GM23338 (cell line): ENCODE data around the gene C17orf50. TPM values are rescaled to one million over a fixed set of nuclear protein-coding genes. Genes with fewer than 3 reads are reported as not detected.

ENCODE experiments used
- ATAC-seq: fragments of 200-7000 bp; cut with Tn5 transposase; 3 replicates; pipeline ENCODE4 v1.9.1; 2020
- DNase-seq: peaks from one replicate; pipeline ENCODE4 v3.0.0-alpha.2; 2015; ENCODE audit warnings: low spot score
- H2AFZ ChIP-seq: fragments of 200-600 bp; sonication (generic); 2 replicates; pipeline ENCODE4 v1.8.0; 2016; ENCODE audit warnings: antibody characterized with exemption, mild to moderate bottlenecking, moderate library complexity
- H3F3A ChIP-seq: fragments of 200-600 bp; sonication (generic); replicated peaks from 2 replicates; pipeline ENCODE4 v1.8.0; 2017; ENCODE audit warnings: antibody characterized with exemption, mixed run types, low read depth
- H3K27ac ChIP-seq: fragments of 200-600 bp; sonication (generic); 2 replicates; pipeline ENCODE4 v1.6.1; 2016; ENCODE audit warnings: low read depth
- H3K27me3 ChIP-seq: fragments of 200-600 bp; sonication (generic); 2 replicates; pipeline ENCODE4 v1.8.0; 2016; ENCODE audit warnings: mild to moderate bottlenecking, mixed run types, moderate library complexity; ENCODE audit not compliant: insufficient read depth
- H3K36me3 ChIP-seq: fragments of 200-600 bp; sonication (generic); 2 replicates; pipeline ENCODE4 v1.8.0; 2016; ENCODE audit warnings: mild to moderate bottlenecking; ENCODE audit not compliant: insufficient read depth
- H3K4me1 ChIP-seq: fragments of 200-600 bp; sonication (generic); 2 replicates; pipeline ENCODE4 v1.8.0; 2016; ENCODE audit warnings: mild to moderate bottlenecking, moderate library complexity; ENCODE audit not compliant: insufficient read depth
- H3K4me2 ChIP-seq: fragments of 200-600 bp; sonication (generic); 2 replicates; pipeline ENCODE4 v1.7.1; 2017; ENCODE audit warnings: mixed run types
- H3K4me3 ChIP-seq: fragments of 200-600 bp; sonication (generic); 2 replicates; pipeline ENCODE4 v1.6.1; 2016; ENCODE audit warnings: mixed run types
- H3K79me2 ChIP-seq: fragments of 200-600 bp; sonication (generic); replicated peaks from 2 replicates; pipeline ENCODE4 v1.8.0; 2017; ENCODE audit warnings: mild to moderate bottlenecking; ENCODE audit not compliant: insufficient read depth
- H3K9me2 ChIP-seq: fragments of 200-600 bp; sonication (generic); 2 replicates; pipeline ENCODE4 v1.8.0; 2017; ENCODE audit not compliant: insufficient read depth
- H4K20me1 ChIP-seq: fragments of 200-600 bp; sonication (generic); replicated peaks from 2 replicates; pipeline ENCODE4 v1.8.0; 2017; ENCODE audit warnings: mild to moderate bottlenecking; ENCODE audit not compliant: insufficient read depth
- H3K27ac Mint-ChIP-seq: 2 replicates; pipeline ENCODE4 v1.8.0; 2020; ENCODE audit warnings: inconsistent platforms, mild to moderate bottlenecking, moderate library complexity, mixed read lengths
- H3K27me3 Mint-ChIP-seq: 3 replicates; pipeline ENCODE4 v1.8.0; 2022; ENCODE audit warnings: low read depth, mild to moderate bottlenecking, moderate library complexity, mixed read lengths, inconsistent platforms; ENCODE audit not compliant: insufficient read depth, poor library complexity
- H3K36me3 Mint-ChIP-seq: 3 replicates; pipeline ENCODE4 v1.8.0; 2021; ENCODE audit warnings: low read depth, mild to moderate bottlenecking, inconsistent platforms, moderate library complexity, mixed read lengths
- H3K4me1 Mint-ChIP-seq: 3 replicates; pipeline ENCODE4 v1.8.0; 2020; ENCODE audit warnings: mild to moderate bottlenecking, inconsistent platforms, mixed read lengths
- H3K4me3 Mint-ChIP-seq: 3 replicates; pipeline ENCODE4 v1.8.0; 2021; ENCODE audit warnings: moderate library complexity, mild to moderate bottlenecking, inconsistent platforms, mixed read lengths
- H3K9me3 Mint-ChIP-seq: 3 replicates; pipeline ENCODE4 v1.8.0; 2020; ENCODE audit warnings: moderate library complexity, mild to moderate bottlenecking, inconsistent platforms, mixed read lengths
- CREB1 ChIP-seq: fragments of 250-450 bp; sonication (Bioruptor Pico); IDR thresholded peaks from 2 replicates; pipeline ENCODE4 v1.5.0; 2020; ENCODE audit warnings: low read depth, mild to moderate bottlenecking, moderate library complexity
- EZH2 ChIP-seq: fragments of 200-600 bp; sonication (generic); IDR thresholded peaks from one replicate; pipeline ENCODE4 v1.8.0; 2017; ENCODE audit warnings: antibody characterized with exemption, mild to moderate bottlenecking, low read depth; ENCODE audit not compliant: unreplicated experiment
- EZH2phosphoT487 ChIP-seq: fragments of 200-600 bp; sonication (generic); IDR thresholded peaks from one replicate; pipeline ENCODE4 v1.8.1; 2018; ENCODE audit warnings: antibody characterized with exemption; ENCODE audit not compliant: unreplicated experiment
- JUNB ChIP-seq: IDR thresholded peaks from one replicate; pipeline ENCODE4 v1.6.1; 2016; ENCODE audit warnings: antibody characterized with exemption; ENCODE audit not compliant: unreplicated experiment
- NANOG ChIP-seq: IDR thresholded peaks from 2 replicates; pipeline ENCODE4 v1.6.1; 2016; ENCODE audit warnings: antibody characterized with exemption, borderline replicate concordance
- POLR2AphosphoS5 ChIP-seq: IDR thresholded peaks from 2 replicates; pipeline ENCODE4 v1.6.1; 2016; ENCODE audit warnings: antibody characterized with exemption, low read depth
- STAT1 ChIP-seq: IDR thresholded peaks from one replicate; pipeline ENCODE4 v1.6.1; 2016; ENCODE audit warnings: antibody characterized with exemption; ENCODE audit not compliant: unreplicated experiment
- ZNF114 ChIP-seq: fragments of 250-450 bp; sonication (Bioruptor Pico); IDR thresholded peaks from 2 replicates; pipeline ENCODE4 v1.5.0; 2020; ENCODE audit warnings: mild to moderate bottlenecking, moderate library complexity
- ZNF331 ChIP-seq: fragments of 250-450 bp; sonication (Bioruptor Pico); IDR thresholded peaks from 2 replicates; pipeline ENCODE4 v1.5.0; 2020; ENCODE audit warnings: low read depth, mild to moderate bottlenecking, moderate library complexity
- polyA plus RNA-seq: library from polyadenylated mRNA; unstranded; fragments of >200 nt; fragmentation: Nextera tagmentation; extraction: Ambion mirVana; gene quantifications from 2 replicates; pipeline ENCODE4 v1.2.1, GENCODE V29; 2016
- total RNA-seq: library from RNA; depleted of rRNA; stranded (reverse); fragments of >200 nt; shearing (Covaris generic); gene quantifications from 2 replicates; pipeline ENCODE4 v1.2.3, GENCODE V29; 2014
- TF ChIP-seq, protein P1 (sequence below): IDR thresholded peaks from 2 replicates; pipeline ENCODE4 v1.6.1; 2016; ENCODE audit warnings: antibody characterized with exemption
- TF ChIP-seq, protein P2 (sequence below): IDR thresholded peaks from one replicate; pipeline ENCODE4 v1.6.1; 2018; ENCODE audit warnings: antibody characterized with exemption; ENCODE audit not compliant: unreplicated experiment
- TF ChIP-seq, protein P3 (sequence below): fragments of 250-450 bp; sonication (Bioruptor Pico); IDR thresholded peaks from 2 replicates; pipeline ENCODE4 v1.5.0; 2020; ENCODE audit warnings: mild to moderate bottlenecking, moderate library complexity
- TF ChIP-seq, protein P4 (sequence below), 2 experiments: fragments of 200-600 bp in 1 of 2; sonication (generic) in 1 of 2; conservative IDR thresholded peaks; 2 replicates each; pipeline versions ENCODE4 v1.5.1 to v1.6.1; 2016 to 2017; ENCODE audit warnings: antibody characterized with exemption in 2 of 2, low read depth in 2 of 2, mild to moderate bottlenecking in 2 of 2, moderate library complexity in 1 of 2

The C17orf50 gene
- total and polyA plus RNA-seq, 2 experiments from 2014 or later, result 0.74 to 1.6 TPM

DNA sequence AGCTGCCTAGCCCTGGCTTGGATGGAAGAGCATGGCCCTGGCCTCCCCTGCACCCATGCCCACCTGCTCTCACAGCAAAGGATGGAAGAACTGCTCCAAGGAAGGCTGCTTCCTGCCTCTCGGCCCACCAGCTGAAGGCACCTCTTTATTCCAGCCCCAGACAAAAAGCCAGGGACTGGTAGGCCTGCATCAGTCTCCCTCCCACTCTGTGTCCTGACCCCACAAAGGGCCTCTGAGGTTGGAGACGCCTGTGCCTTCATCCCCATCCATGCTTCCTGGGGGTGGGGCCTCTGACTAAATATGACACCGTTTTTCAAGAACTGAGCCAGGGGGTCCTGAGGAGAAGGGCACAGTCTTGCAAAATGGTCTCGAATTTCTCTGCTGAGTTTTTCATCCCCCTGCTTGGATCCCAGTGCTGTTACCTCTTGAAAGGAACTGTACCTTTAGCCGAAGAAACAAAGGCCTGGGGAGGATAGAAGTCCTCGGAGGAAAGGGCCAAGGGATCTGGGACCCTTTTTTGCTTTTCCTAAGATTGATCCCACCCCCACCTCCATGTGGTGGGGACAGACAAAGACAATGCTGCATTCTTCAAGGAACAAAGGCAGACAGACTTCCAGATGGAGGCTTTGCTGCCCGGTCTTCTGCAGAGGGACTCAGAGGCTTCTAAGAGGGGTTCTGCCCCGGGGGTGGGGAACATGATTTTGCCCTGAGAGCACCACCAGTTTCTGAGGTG lies 5.2 kb downstream of the C17orf50 start:
- Mint-ChIP-seq H3K27me3 (peaks cover 7% of the 10 kb centered on the region), H3K4me1 (peaks cover 17% of the 10 kb centered on the region), H3K9me3 (no peaks in the 10 kb centered on the region; the same call in 1 of the 3 replicates), H3K36me3 (no peaks in the 10 kb centered on the region), H3K4me3 (no peak overlapping the region), H3K27ac (no peak overlapping the region)
- Histone ChIP-seq H3K79me2 (no peaks in the 10 kb centered on the region), H3K27me3 (no peaks in the 10 kb centered on the region), H3K36me3 (no peaks in the 10 kb centered on the region), H4K20me1 (no peaks in the 10 kb centered on the region), H2AFZ (peak overlapping the region; percentile 59; the same call in 1 of the 2 replicates), H3K4me1 (peaks cover 6% of the 10 kb centered on the region; the same call in 1 of the 2 replicates), H3K4me2 (no peak overlapping the region), H3K4me3 (no peak overlapping the region), H3F3A (peaks cover 4% of the 10 kb centered on the region; the same call in 1 of the 2 replicates), H3K9me2 (no peaks in the 10 kb centered on the region), H3K27ac (no peak overlapping the region)
- TF ChIP-seq, protein P1, sequence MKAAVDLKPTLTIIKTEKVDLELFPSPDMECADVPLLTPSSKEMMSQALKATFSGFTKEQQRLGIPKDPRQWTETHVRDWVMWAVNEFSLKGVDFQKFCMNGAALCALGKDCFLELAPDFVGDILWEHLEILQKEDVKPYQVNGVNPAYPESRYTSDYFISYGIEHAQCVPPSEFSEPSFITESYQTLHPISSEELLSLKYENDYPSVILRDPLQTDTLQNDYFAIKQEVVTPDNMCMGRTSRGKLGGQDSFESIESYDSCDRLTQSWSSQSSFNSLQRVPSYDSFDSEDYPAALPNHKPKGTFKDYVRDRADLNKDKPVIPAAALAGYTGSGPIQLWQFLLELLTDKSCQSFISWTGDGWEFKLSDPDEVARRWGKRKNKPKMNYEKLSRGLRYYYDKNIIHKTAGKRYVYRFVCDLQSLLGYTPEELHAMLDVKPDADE, result no peak
- TF ChIP-seq, protein P2, sequence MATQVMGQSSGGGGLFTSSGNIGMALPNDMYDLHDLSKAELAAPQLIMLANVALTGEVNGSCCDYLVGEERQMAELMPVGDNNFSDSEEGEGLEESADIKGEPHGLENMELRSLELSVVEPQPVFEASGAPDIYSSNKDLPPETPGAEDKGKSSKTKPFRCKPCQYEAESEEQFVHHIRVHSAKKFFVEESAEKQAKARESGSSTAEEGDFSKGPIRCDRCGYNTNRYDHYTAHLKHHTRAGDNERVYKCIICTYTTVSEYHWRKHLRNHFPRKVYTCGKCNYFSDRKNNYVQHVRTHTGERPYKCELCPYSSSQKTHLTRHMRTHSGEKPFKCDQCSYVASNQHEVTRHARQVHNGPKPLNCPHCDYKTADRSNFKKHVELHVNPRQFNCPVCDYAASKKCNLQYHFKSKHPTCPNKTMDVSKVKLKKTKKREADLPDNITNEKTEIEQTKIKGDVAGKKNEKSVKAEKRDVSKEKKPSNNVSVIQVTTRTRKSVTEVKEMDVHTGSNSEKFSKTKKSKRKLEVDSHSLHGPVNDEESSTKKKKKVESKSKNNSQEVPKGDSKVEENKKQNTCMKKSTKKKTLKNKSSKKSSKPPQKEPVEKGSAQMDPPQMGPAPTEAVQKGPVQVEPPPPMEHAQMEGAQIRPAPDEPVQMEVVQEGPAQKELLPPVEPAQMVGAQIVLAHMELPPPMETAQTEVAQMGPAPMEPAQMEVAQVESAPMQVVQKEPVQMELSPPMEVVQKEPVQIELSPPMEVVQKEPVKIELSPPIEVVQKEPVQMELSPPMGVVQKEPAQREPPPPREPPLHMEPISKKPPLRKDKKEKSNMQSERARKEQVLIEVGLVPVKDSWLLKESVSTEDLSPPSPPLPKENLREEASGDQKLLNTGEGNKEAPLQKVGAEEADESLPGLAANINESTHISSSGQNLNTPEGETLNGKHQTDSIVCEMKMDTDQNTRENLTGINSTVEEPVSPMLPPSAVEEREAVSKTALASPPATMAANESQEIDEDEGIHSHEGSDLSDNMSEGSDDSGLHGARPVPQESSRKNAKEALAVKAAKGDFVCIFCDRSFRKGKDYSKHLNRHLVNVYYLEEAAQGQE, result no peak
- TF ChIP-seq JUNB (no peak), ZNF331 (CRISPR knock-in tag) (no peak), NANOG (no peak), EZH2phosphoT487 (no peak), CREB1 (CRISPR knock-in tag) (no peak), EZH2 (no peak), ZNF114 (CRISPR knock-in tag) (no peak), STAT1 (no peak), POLR2AphosphoS5 (no peak)
- TF ChIP-seq, protein P3, sequence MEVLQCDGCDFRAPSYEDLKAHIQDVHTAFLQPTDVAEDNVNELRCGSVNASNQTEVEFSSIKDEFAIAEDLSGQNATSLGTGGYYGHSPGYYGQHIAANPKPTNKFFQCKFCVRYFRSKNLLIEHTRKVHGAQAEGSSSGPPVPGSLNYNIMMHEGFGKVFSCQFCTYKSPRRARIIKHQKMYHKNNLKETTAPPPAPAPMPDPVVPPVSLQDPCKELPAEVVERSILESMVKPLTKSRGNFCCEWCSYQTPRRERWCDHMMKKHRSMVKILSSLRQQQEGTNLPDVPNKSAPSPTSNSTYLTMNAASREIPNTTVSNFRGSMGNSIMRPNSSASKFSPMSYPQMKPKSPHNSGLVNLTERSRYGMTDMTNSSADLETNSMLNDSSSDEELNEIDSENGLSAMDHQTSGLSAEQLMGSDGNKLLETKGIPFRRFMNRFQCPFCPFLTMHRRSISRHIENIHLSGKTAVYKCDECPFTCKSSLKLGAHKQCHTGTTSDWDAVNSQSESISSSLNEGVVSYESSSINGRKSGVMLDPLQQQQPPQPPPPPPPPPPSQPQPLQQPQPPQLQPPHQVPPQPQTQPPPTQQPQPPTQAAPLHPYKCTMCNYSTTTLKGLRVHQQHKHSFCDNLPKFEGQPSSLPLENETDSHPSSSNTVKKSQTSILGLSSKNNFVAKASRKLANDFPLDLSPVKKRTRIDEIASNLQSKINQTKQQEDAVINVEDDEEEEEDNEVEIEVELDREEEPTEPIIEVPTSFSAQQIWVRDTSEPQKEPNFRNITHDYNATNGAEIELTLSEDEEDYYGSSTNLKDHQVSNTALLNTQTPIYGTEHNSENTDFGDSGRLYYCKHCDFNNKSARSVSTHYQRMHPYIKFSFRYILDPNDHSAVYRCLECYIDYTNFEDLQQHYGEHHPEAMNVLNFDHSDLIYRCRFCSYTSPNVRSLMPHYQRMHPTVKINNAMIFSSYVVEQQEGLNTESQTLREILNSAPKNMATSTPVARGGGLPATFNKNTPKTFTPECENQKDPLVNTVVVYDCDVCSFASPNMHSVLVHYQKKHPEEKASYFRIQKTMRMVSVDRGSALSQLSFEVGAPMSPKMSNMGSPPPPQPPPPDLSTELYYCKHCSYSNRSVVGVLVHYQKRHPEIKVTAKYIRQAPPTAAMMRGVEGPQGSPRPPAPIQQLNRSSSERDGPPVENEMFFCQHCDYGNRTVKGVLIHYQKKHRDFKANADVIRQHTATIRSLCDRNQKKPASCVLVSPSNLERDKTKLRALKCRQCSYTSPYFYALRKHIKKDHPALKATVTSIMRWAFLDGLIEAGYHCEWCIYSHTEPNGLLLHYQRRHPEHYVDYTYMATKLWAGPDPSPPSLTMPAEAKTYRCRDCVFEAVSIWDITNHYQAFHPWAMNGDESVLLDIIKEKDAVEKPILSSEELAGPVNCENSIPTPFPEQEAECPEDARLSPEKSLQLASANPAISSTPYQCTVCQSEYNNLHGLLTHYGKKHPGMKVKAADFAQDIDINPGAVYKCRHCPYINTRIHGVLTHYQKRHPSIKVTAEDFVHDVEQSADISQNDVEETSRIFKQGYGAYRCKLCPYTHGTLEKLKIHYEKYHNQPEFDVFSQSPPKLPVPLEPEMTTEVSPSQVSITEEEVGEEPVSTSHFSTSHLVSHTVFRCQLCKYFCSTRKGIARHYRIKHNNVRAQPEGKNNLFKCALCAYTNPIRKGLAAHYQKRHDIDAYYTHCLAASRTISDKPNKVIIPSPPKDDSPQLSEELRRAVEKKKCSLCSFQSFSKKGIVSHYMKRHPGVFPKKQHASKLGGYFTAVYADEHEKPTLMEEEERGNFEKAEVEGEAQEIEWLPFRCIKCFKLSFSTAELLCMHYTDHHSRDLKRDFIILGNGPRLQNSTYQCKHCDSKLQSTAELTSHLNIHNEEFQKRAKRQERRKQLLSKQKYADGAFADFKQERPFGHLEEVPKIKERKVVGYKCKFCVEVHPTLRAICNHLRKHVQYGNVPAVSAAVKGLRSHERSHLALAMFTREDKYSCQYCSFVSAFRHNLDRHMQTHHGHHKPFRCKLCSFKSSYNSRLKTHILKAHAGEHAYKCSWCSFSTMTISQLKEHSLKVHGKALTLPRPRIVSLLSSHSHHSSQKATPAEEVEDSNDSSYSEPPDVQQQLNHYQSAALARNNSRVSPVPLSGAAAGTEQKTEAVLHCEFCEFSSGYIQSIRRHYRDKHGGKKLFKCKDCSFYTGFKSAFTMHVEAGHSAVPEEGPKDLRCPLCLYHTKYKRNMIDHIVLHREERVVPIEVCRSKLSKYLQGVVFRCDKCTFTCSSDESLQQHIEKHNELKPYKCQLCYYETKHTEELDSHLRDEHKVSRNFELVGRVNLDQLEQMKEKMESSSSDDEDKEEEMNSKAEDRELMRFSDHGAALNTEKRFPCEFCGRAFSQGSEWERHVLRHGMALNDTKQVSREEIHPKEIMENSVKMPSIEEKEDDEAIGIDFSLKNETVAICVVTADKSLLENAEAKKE, result no peak
- TF ChIP-seq, protein P4, sequence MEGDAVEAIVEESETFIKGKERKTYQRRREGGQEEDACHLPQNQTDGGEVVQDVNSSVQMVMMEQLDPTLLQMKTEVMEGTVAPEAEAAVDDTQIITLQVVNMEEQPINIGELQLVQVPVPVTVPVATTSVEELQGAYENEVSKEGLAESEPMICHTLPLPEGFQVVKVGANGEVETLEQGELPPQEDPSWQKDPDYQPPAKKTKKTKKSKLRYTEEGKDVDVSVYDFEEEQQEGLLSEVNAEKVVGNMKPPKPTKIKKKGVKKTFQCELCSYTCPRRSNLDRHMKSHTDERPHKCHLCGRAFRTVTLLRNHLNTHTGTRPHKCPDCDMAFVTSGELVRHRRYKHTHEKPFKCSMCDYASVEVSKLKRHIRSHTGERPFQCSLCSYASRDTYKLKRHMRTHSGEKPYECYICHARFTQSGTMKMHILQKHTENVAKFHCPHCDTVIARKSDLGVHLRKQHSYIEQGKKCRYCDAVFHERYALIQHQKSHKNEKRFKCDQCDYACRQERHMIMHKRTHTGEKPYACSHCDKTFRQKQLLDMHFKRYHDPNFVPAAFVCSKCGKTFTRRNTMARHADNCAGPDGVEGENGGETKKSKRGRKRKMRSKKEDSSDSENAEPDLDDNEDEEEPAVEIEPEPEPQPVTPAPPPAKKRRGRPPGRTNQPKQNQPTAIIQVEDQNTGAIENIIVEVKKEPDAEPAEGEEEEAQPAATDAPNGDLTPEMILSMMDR (conservative IDR thresholded peaks at IDR 0.05; ENCODE audit: low read depth in 2 of 2), result no peak
- DNase-seq (no peak), ATAC-seq (no peak)
